HUDEP-2 (cell line): ENCODE measurements around the gene PPP1CB.
"Not testable (repeated sequence)": the region's sequence is repeated elsewhere in the genome, so short reads cannot be mapped to it uniquely, and the experiment has no call there.

Experiments
- DNase-seq, 76 experiments: peaks; one replicate each; lab custom pipeline; 2025; ENCODE audit not compliant: unreplicated experiment in 76 of 76; lab: John Stamatoyannopoulos, UW

The PPP1CB gene

GRCh38 chr2:28772351-28772750, 20.7 kb downstream of the PPP1CB start:
- no peak for DNase-seq

DNA sequence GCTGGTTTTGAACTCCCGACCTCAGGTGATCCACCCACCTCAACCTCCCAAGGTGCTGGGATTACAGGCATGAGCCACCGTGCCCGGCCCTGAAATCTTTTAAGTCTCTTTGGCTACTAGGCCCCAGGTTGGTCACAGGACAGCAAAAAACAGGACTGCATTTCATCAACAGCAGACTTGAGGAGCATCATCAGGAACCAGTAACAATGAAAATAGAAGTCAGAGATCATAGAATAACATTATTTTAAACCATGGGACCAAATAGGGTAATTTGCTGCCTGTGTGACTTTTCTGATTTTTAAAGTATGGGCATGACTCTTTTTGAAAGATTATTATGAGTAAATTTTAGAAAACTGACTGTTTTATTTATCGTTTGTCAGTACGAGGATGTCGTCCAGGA, 24.8 kb downstream of the PPP1CB start:
- no peak for DNase-seq

DNA sequence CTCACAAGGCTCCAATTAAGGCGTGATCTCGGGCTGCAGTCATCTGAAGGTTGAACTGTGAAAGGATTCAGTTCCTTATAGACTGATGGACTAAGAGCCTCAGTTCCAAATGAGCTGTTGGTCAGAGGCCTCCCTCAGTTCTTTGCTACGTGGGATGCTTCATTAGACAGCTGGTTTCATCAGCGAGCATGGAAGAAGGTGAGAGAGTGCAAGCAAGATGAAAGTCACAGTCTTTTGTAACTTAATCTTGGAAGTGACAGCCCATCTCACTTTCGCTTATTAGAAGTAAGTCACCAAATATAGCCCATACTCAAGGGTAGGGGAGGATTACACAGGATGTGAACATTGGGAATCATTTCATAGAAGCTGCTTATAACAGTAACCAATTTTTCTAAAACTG, 26.8 kb downstream of the PPP1CB start:
- no peak for DNase-seq

GRCh38 chr2:28779001-28779400, 27.4 kb downstream of the PPP1CB start:
- no peak for DNase-seq

- DNase-seq = no peak
These were observed 28.9 kb downstream of the PPP1CB start for GRCh38 chr2:28780496-28780895.

- no peak for DNase-seq
These were observed 30.8 kb downstream of the PPP1CB start for GRCh38 chr2:28782423-28782822.

- DNase-seq = not testable (repeated sequence)
These were observed 32.9 kb downstream of the PPP1CB start for GRCh38 chr2:28784570-28784969.

DNA sequence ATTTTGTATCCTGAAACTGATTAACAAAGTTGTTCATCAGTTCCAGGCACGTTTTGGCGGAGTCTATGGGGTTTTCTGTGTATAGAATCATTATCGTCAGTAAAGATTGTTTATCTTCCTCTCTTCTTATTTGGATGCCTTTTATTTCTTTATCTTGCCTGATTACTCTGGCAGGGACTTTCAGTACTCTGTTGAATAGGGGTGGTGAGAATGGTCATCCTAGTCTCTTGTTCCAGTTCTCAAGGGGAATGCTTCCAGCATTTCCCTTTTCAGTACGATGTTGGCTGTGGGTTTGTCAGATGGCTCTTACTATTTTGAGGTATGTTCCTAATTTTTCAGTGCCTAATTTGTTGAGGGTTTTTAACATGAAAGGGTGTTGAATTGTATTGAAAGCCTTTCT, 45.0 kb downstream of the PPP1CB start:
- no peak for DNase-seq

DNA sequence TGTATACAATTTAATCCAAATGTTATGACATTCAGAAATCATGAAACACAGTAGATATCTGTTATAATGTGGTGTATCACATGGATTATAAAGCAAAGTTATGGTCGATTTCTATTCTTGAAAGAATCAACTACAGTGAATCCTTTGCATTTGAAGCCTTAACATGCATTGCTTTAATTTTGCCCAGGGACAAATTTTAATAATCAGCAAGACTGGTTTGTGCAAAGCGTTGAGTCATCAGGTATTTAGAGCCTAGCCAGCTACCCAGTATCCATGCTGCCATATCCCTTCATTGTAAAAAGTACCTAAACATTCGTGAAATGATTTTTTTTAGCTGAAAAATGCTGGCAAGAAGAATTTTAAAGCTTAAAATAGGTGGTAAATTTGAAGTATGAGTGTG, 50.1 kb downstream of the PPP1CB start:
- DNase-seq = no peak

DNA sequence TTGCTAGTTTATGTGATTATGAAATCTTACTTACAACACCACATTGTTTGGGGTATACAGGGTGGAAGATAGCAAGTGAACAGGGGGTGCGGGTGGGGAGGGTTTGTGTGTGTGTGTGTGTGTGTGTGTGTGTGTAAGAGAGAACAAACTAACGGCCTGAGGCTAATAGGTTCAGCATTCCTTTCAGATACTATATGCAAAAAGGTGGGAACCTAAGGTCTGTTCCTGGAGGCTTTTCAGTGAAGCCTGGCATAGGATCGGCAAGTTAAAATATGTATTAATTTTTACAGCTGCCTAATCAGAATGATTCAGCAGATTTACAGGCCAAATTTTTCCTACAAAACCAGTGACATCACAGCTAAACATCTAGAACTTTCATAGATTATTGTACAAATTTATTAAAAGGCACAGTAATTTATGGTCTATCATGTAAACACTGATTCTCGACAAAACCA, 51.4 kb downstream of the PPP1CB start:
- no peak for DNase-seq

DNA sequence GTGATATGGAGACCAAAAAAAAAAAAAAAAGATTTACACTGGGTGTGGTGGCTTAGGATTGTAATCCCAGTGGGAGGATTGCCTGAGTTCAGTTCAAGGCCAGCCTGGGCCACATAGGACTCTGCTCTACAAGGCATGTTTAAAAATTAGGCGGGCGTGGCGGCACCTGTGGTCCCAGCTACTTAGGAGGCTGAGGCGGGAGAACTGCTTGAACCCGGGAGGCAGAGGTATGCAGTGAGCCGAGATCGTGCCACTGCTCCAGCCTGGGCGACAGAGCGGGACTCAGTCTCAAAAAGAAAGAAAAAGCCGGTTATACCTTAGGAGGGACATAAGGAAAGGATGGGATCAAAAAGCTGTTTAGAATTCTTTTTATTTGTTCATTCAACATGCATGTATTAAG, 58.3 kb downstream of the PPP1CB start:
- no peak for DNase-seq

- DNase-seq = peak in 74 of 76 experiments; percentile 11 to 91 (median 79)
These were observed 59.0 kb downstream of the PPP1CB start, which contains the start of gene SPDYA for GRCh38 chr2:28810384-28811285. TSS of gene SPDYA (plus strand) at chr2:28810834. CDS start at chr2:28816015, 5,181 bp downstream.

- no peak for DNase-seq
These were observed 66.4 kb downstream of the PPP1CB start for GRCh38 chr2:28818053-28818452.

DNA sequence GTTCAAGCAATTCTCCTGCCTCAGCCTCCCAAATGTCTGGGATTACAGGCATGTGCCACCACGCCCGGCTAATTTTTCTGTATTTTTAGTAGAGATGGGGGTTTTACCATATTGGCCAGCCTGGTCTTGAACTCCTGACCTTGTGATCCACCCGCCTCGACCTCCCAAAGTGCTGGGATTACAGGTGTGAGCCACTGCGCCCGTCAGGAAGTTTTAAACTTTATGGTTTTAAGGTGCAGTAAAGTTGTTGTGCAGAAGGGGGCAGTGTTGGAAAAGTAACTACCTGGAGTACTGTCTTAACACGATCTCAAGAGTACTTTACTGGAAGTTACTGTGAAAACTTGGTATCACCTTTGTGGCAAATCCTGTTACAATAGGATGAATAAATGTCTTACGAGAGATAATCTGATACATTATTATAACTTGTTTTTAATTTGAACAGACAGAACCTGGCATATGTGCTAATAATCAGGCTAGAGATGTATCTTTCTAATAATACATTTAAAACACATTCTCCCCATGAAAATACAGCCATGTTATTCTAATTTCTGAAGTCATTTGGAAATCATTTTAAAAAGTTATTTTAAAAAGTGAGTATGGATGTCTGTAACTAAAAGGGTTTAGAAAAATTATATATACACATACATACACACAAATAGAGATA, 69.8 kb downstream of the PPP1CB start:
- DNase-seq = peak in 49 of 76 experiments; percentile 0 to 65 (median 29)

DNA sequence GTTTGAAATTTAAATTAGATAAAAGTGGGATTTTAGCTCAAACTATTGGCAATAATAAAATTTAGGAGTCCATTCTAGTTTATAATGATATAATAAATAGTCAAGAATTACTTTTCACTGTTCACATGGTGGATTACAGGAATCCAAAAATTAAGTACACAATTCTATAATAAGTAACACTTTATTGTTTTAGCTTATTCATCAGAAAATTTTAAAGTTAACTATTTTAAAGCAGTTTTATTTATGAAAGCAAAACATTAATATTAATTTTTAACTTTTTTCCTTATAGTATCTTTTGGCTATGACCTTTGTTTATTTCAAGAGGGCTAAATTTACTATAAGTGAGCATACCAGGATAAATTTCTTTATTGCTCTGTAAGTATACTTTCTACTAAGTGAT, 70.4 kb downstream of the PPP1CB start:
- no peak for DNase-seq

DNA sequence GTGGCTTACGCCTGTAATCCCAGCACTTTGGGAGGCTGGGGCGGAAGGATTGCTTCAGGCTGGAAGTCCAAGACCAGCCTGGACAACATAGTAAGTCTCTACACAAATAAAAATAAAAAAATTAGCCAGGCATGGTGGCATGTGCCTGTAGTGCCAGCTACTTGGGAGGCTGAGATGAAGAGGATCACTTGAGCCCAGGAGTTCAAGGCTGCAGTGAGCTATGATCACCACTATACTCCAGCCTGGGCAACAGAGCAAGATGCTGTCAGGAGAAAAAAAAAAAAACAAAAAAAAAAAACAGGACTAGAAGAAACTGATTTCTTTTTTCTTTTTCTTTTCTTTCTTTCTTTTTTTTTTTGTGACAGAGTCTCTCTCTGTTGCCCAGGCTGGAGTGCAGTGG, 72.6 kb downstream of the PPP1CB start:
- DNase-seq = no peak

DNA sequence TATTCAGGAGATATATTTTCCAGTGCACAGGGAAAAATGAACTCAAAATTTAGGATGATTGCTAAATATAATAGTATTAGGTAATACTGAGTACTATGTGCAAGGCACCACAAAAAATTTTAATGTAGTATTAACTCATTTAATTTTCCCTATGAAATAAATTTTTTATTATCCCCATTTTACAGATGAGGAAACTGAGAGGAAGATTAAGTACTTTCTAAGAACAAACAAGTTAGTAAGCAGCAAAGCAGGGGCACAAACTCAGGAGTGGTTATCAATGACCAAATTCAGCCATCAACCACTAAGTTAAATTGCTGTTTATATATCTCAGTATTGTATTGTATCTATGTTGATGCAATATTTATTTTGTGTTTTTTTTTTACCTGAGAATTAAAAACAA, 73.2 kb downstream of the PPP1CB start:
- DNase-seq = no peak

- peak in 10 of 76 experiments; percentile 3 to 45 (median 10) for DNase-seq
These were observed 76.8 kb downstream of the PPP1CB start for GRCh38 chr2:28828382-28828781.

DNA sequence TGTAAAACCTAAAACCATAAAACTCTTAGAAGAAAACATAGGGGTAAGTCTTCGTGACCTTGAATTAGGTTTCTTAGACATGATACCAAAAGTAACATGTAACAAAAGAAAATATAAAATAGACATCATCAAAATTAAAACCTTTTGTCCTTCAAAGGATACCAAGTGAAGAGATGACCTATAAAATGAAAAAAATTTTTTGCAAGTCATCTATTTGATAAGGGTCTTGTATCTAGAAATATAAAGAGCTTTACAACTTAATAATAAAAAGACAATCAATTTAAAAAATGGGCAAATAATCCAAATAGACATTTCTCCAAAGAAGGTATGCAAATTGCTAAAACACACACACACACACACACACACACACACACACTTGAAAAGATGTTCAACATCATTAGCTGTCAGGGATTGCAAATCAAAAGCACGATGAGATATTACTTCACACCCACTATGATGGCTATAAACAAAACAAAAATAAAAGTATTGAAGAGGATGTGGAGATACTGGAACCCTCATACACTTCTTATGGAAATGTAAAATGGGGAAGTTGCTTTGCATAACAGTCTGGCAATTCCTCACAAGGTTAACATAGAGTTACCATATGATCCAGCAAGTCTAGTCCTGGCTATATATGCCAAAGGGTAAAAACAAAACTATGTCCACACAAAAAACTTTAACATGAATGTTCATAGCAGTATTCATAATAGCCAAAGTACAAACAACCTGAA, 82.3 kb downstream of the PPP1CB start:
- DNase-seq = no peak

- DNase-seq = no peak
These were observed 84.2 kb downstream of the PPP1CB start for GRCh38 chr2:28835781-28836180.

DNA sequence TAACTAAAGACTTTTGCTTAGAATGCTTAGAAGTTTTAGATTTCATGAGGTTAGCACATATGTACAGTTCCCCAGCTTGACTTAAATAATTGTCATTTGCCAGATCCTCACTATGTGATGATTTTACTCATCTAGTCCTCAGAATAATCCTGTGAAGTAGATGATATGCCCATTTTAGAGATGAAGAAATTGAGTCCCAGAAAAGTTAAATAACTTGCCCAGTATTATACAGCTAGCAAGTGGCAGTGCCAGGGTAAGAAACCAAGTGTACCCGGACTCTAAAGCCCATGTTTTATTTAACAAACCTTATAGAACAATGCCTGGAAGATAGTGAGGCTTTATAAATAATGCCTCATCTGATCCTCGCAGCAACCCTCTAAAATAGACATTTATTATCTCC, 87.3 kb downstream of the PPP1CB start:
- no peak for DNase-seq
